ENCODE measurements around the gene RABEP2. TPM values are rescaled to one million over a fixed set of nuclear protein-coding genes. Genes with fewer than 3 reads are reported as not detected.
A peak's percentile ranks its signal among the peaks of the same experiment; 100 is the strongest.

Gene RABEP2
- total RNA-seq, 1 experiment from 2014 or later = 40.2 TPM

GRCh38 chr16:28898942-28899341, 26.1 kb downstream of the RABEP2 start:
- Histone ChIP-seq H2AFZ (ENCODE audit: low read length) (no peak overlapping the region), H3K9me3 (ENCODE audit: low read length) (no peaks in the 10 kb centered on the region), H3F3A (ENCODE audit: low read length, unreplicated experiment) (no peaks in the 10 kb centered on the region), H3K27me3 (ENCODE audit: low read length) (no peaks in the 10 kb centered on the region), H3K9ac (ENCODE audit: low read length) (no peak overlapping the region), H3K79me2 (ENCODE audit: low read length) (no peaks in the 10 kb centered on the region), H3K27ac (ENCODE audit: low read length) (no peak overlapping the region), H3K36me3 (ENCODE audit: low read depth, low read length) (no peaks in the 10 kb centered on the region), H3K9me2 (replicated peaks; ENCODE audit: low read length) (no peaks in the 10 kb centered on the region), H3K4me3 (ENCODE audit: low read length) (no peak overlapping the region), H4K20me1 (ENCODE audit: low read length) (no peaks in the 10 kb centered on the region), H3K4me1 (ENCODE audit: insufficient read depth, low read length) (no peaks in the 10 kb centered on the region), H3K4me2 (ENCODE audit: low read length) (no peak overlapping the region)
- intact Hi-C loops (cut with micrococcal nuclease) = no loop called here
- TF ChIP-seq CTCF (conservative IDR thresholded peaks at IDR 0.05; ENCODE audit: low read depth, low read length) = no peak
- no peak for TF ChIP-seq EZH2 (IDR thresholded peaks at IDR 0.05; ENCODE audit: low read length, unreplicated experiment)
- TF ChIP-seq EZH2phosphoT487 (IDR thresholded peaks at IDR 0.05; ENCODE audit: borderline replicate concordance, low read length) = no peak
- DNase-seq (no peak), ATAC-seq (no peak)
- no TSS peak for BruUV-seq (replicated peaks)
- CTCF ChIA-PET = no interaction called here
- POLR2A ChIA-PET (ENCODE audit: unreplicated experiment) = no interaction called here

GRCh38 chr16:28898266-28898665, 26.8 kb downstream of the RABEP2 start:
- Histone ChIP-seq H3K27ac (ENCODE audit: low read length) (no peak overlapping the region), H3F3A (ENCODE audit: low read length, unreplicated experiment) (no peaks in the 10 kb centered on the region), H3K4me2 (ENCODE audit: low read length) (no peak overlapping the region), H2AFZ (ENCODE audit: low read length) (no peak overlapping the region), H3K36me3 (ENCODE audit: low read depth, low read length) (no peaks in the 10 kb centered on the region), H3K9me2 (replicated peaks; ENCODE audit: low read length) (no peaks in the 10 kb centered on the region), H3K79me2 (ENCODE audit: low read length) (no peaks in the 10 kb centered on the region), H3K9me3 (ENCODE audit: low read length) (no peaks in the 10 kb centered on the region), H3K4me3 (ENCODE audit: low read length) (no peak overlapping the region), H3K27me3 (ENCODE audit: low read length) (no peaks in the 10 kb centered on the region), H4K20me1 (ENCODE audit: low read length) (no peaks in the 10 kb centered on the region), H3K9ac (ENCODE audit: low read length) (no peak overlapping the region), H3K4me1 (ENCODE audit: insufficient read depth, low read length) (no peaks in the 10 kb centered on the region)
- ChIA-PET POLR2A (ENCODE audit: unreplicated experiment) (interaction anchor here (0.6 kb wide), 1 partner anchor 12 kb away, joined by 3 read pairs; no protein-coding TSS in a partner anchor), CTCF (no interaction called here)
- intact Hi-C loops (cut with micrococcal nuclease) = no loop called here
- BruUV-seq (replicated peaks) = no TSS peak
- ATAC-seq = no peak
- TF ChIP-seq CTCF (conservative IDR thresholded peaks at IDR 0.05; ENCODE audit: low read depth, low read length) = no peak
- no peak for TF ChIP-seq EZH2phosphoT487 (IDR thresholded peaks at IDR 0.05; ENCODE audit: borderline replicate concordance, low read length)
- TF ChIP-seq EZH2 (IDR thresholded peaks at IDR 0.05; ENCODE audit: low read length, unreplicated experiment) = no peak
- DNase-seq = no peak

GRCh38 chr16:28897826-28898225, 27.2 kb downstream of the RABEP2 start:
- ChIA-PET POLR2A (ENCODE audit: unreplicated experiment) (interaction anchor here (0.6 kb wide), 1 partner anchor 12 kb away, joined by 3 read pairs; no protein-coding TSS in a partner anchor), CTCF (no interaction called here)
- no peak overlapping the region for H3K4me2 ChIP-seq (ENCODE audit: low read length)
- no peak overlapping the region for H2AFZ ChIP-seq (ENCODE audit: low read length)
- H3K79me2 ChIP-seq (ENCODE audit: low read length) = no peaks in the 10 kb centered on the region
- no peak for ATAC-seq
- BruUV-seq (replicated peaks) = no TSS peak
- intact Hi-C loops (cut with micrococcal nuclease) = no loop called here
- H3K4me1 ChIP-seq (ENCODE audit: insufficient read depth, low read length) = no peaks in the 10 kb centered on the region
- no peaks in the 10 kb centered on the region for H4K20me1 ChIP-seq (ENCODE audit: low read length)
- H3K27me3 ChIP-seq (ENCODE audit: low read length) = no peaks in the 10 kb centered on the region
- no peaks in the 10 kb centered on the region for H3K9me3 ChIP-seq (ENCODE audit: low read length)
- H3K27ac ChIP-seq (ENCODE audit: low read length) = no peak overlapping the region
- no peaks in the 10 kb centered on the region for H3K36me3 ChIP-seq (ENCODE audit: low read depth, low read length)
- TF ChIP-seq EZH2phosphoT487 (IDR thresholded peaks at IDR 0.05; ENCODE audit: borderline replicate concordance, low read length) = no peak
- no peak for TF ChIP-seq EZH2 (IDR thresholded peaks at IDR 0.05; ENCODE audit: low read length, unreplicated experiment)
- no peak for TF ChIP-seq CTCF (conservative IDR thresholded peaks at IDR 0.05; ENCODE audit: low read depth, low read length)
- peak; percentile 3 for DNase-seq
- no peaks in the 10 kb centered on the region for H3K9me2 ChIP-seq (replicated peaks; ENCODE audit: low read length)
- no peak overlapping the region for H3K9ac ChIP-seq (ENCODE audit: low read length)
- H3K4me3 ChIP-seq (ENCODE audit: low read length) = no peak overlapping the region
- no peaks in the 10 kb centered on the region for H3F3A ChIP-seq (ENCODE audit: low read length, unreplicated experiment)

Measured in PC-3 (cell line).